A673 (cell line): ENCODE measurements around the gene PAX5. TPM values are rescaled to one million over a fixed set of nuclear protein-coding genes. Genes with fewer than 3 reads are reported as not detected.

Experiments used
- BruUV-seq: library from RNA; stranded (reverse); fragments of 400-500 nt; replicated peaks from 2 replicates; lab custom pipeline; 2021; lab: Mats Ljungman, UMichigan
- CTCF ChIA-PET: fragments of 300-600 bp; sonication (Branson Sonifier 250); formaldehyde crosslinking; loops from one replicate; lab custom pipeline; 2022; ENCODE audit warnings: antibody characterized with exemption; lab: Charles Lee
- POLR2A ChIA-PET: fragments of 300-600 bp; sonication (Branson Sonifier 250); formaldehyde crosslinking; loops from one replicate; lab custom pipeline; 2022; ENCODE audit warnings: antibody characterized with exemption; ENCODE audit not compliant: low non-redundant PET; lab: Charles Lee
- DNase-seq: peaks from one replicate; pipeline ENCODE4 v3.0.0-alpha.2; 2015; ENCODE audit warnings: low spot score
- H3K27ac ChIP-seq: fragments of 200-600 bp; sonication (generic); 2 replicates; pipeline ENCODE4 v1.5.1; 2016; ENCODE audit warnings: mixed run types, low read depth, mild to moderate bottlenecking, mixed read lengths, antibody characterized with exemption, low read length; ENCODE audit not compliant: poor library complexity, severe bottlenecking
- H3K27me3 ChIP-seq: fragments of 200-600 bp; sonication (generic); replicated peaks from 2 replicates; pipeline ENCODE4 v1.6.1; 2017; ENCODE audit warnings: mixed run types, low read depth, mild to moderate bottlenecking, mixed read lengths, antibody characterized with exemption, low read length; ENCODE audit not compliant: insufficient read depth, poor library complexity
- H3K36me3 ChIP-seq: fragments of 200-600 bp; sonication (generic); 2 replicates; pipeline ENCODE4 v1.6.1; 2016; ENCODE audit warnings: mixed run types, mild to moderate bottlenecking, mixed read lengths, antibody characterized with exemption, low read length; ENCODE audit not compliant: insufficient read depth, poor library complexity, severe bottlenecking
- H3K4me1 ChIP-seq: fragments of 200-600 bp; sonication (generic); 2 replicates; pipeline ENCODE4 v1.6.1; 2017; ENCODE audit warnings: mixed run types, mild to moderate bottlenecking, mixed read lengths, antibody characterized with exemption, low read length; ENCODE audit not compliant: insufficient read depth, poor library complexity, severe bottlenecking
- H3K4me3 ChIP-seq: fragments of 200-600 bp; sonication (generic); 2 replicates; pipeline ENCODE4 v1.5.1; 2016; ENCODE audit warnings: low read depth, mixed run types, mild to moderate bottlenecking, mixed read lengths, low read length; ENCODE audit not compliant: poor library complexity, severe bottlenecking
- H3K9me3 ChIP-seq: fragments of 200-600 bp; sonication (generic); 2 replicates; pipeline ENCODE4 v1.6.1; 2016; ENCODE audit warnings: mixed run types, low read depth, mild to moderate bottlenecking, mixed read lengths, antibody characterized with exemption, low read length; ENCODE audit not compliant: poor library complexity, severe bottlenecking
- CTCF ChIP-seq: fragments of 300-800, 200-600 bp; sonication (generic); conservative IDR thresholded peaks from 2 replicates; pipeline ENCODE4 v1.5.1; 2017; ENCODE audit warnings: low read depth, mild to moderate bottlenecking, antibody characterized with exemption, low read length, moderate library complexity, mixed read lengths
- EZH2 ChIP-seq: fragments of 200-600 bp; sonication (generic); IDR thresholded peaks from 2 replicates; pipeline ENCODE4 v1.6.1; 2017; ENCODE audit warnings: borderline replicate concordance, low read depth, mild to moderate bottlenecking, mixed read lengths, antibody characterized with exemption, low read length; ENCODE audit not compliant: poor library complexity, severe bottlenecking
- intact Hi-C: fragments of 100-400 bp; cut with micrococcal nuclease; formaldehyde crosslinking; loops from one replicate; pipeline ENCODE4 v1.10.0; 2022; ENCODE audit not compliant: unreplicated experiment
- total RNA-seq: library from RNA; stranded (reverse); gene quantifications from 2 replicates; pipeline ENCODE4 v1.2.3, GENCODE V29; 2021

The PAX5 gene
- total RNA-seq, 1 experiment from 2014 or later: 5.5 TPM

DNA sequence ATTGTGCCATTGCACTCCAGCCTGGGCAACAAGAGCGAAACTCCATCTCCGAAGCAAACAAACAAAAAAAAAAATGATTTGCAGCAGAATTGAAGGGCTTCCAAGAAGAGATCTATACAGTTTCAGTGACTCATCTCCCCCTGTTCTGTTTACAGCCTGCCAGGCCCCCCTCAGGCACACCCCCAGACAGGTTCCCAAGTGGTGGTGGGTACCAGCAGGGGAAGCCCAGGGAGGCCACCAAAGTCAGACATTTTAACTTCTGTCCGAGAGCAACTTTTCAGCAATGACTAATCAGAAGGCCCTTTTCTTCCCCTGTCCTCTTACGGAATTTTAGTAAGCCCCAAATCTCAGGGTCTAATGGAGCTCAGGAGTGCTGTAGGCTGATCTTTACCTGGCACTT is 98.7 kb downstream of the PAX5 start:
- Histone ChIP-seq H3K36me3 (no peaks in the 10 kb centered on the region), H3K9me3 (peaks cover 4% of the 10 kb centered on the region), H3K4me3 (no peak overlapping the region), H3K27me3 (no peaks in the 10 kb centered on the region), H3K27ac (no peak overlapping the region), H3K4me1 (no peaks in the 10 kb centered on the region)
- BruUV-seq: no TSS peak
- no peak for DNase-seq
- POLR2A ChIA-PET: no interaction called here
- CTCF ChIA-PET: no interaction called here
- no peak for TF ChIP-seq EZH2
- no peak for TF ChIP-seq CTCF
- intact Hi-C loops: no loop called here

- no peak overlapping the region for H3K27ac ChIP-seq
- no TSS peak for BruUV-seq
- no peaks in the 10 kb centered on the region for H3K36me3 ChIP-seq
- intact Hi-C loops: no loop called here
- no peak overlapping the region for H3K4me3 ChIP-seq
- H3K27me3 ChIP-seq: no peaks in the 10 kb centered on the region
- TF ChIP-seq EZH2 (no peak), CTCF (no peak)
- POLR2A ChIA-PET: no interaction called here
- H3K4me1 ChIP-seq: peaks cover 3% of the 10 kb centered on the region
- CTCF ChIA-PET: no interaction called here
- peak; percentile 36 for DNase-seq
- peaks cover 4% of the 10 kb centered on the region for H3K9me3 ChIP-seq
Measured at GRCh38 chr9:36934478-36935065, 99.5 kb downstream of the PAX5 start.

- Histone ChIP-seq H3K27ac (no peak overlapping the region), H3K9me3 (peaks cover 4% of the 10 kb centered on the region), H3K4me3 (no peak overlapping the region), H3K27me3 (no peaks in the 10 kb centered on the region), H3K36me3 (no peaks in the 10 kb centered on the region), H3K4me1 (peaks cover 11% of the 10 kb centered on the region)
- BruUV-seq: no TSS peak
- TF ChIP-seq EZH2: no peak
- TF ChIP-seq CTCF: no peak
- DNase-seq: no peak
- intact Hi-C loops: no loop called here
- CTCF ChIA-PET: no interaction called here
- POLR2A ChIA-PET: no interaction called here
Measured at GRCh38 chr9:36933676-36934215, 100.3 kb downstream of the PAX5 start.
